Stimulated activated CD8-positive, alpha-beta memory T cell treated with anti-CD3 and anti-CD28 coated beads, Interleukin-4, amount 100 ng/mL, for 24 hours (primary cell): ENCODE results near the gene NR6A1.
"Not testable (repeated sequence)": the region's sequence is repeated elsewhere in the genome, so short reads cannot be mapped to it uniquely, and the experiment has no call there.

Experiments
- DNase-seq: peaks from one replicate; pipeline ENCODE4 v3.0.0-alpha.2; 2020; ENCODE audit warnings: low read depth

Gene NR6A1

DNA sequence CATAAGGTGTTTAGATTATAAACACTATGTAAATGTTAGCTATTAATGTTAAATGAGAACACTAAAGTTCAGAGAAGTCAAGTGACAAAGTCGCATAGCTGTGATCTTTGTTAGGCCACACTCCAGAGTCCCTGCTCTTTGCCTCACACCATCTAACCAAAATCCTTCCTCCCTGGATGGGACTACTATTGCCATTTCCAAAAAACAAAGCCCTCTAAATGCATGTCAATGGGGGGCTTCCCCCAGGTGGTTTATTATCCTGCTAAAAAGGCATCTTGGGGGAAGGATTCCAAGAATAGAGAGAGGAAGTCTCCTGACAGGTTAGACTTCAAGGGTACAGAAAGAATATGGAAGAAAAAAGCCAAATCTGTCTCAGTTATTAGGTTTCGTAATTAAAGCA is 10.4 kb downstream of the NR6A1 start:
- DNase-seq: no peak

DNA sequence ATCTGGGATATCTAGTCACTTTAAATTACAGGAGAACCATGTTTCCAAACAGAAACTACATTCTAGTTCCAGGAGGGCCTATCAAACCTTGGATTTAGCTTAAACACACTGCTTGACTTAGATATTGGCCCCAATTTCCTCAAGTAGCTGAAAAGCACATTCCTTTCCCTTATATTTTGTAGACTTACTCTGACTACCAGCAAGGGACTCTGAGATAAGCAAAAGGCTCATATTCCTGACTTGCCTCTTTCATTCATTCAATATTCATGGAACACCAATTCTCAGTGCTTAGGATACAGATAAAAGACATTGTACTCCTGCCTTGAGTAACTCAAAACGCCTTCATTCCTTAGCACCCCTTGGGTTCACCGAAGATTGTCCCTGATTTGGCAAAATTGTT is 11.8 kb downstream of the NR6A1 start:
- DNase-seq: no peak

DNA sequence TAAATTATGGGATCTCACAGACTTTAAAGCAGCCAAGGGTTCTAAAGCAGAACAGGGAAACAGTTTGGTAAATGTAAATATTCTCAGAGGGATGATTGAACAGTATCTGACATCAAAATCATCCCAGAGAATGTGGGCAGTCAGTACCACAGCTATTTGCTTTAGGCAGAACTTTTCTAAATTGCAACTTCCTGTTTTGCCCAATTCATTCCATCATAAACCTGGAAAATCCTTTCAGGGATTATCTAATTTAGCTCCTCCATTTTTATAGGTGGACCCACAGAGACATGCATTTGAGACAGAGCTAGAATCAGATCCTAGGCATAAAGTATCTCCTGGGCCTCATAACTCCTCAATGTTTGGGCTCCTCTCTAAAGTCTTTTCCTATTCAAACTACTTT is 12.4 kb downstream of the NR6A1 start:
- no peak for DNase-seq

DNA sequence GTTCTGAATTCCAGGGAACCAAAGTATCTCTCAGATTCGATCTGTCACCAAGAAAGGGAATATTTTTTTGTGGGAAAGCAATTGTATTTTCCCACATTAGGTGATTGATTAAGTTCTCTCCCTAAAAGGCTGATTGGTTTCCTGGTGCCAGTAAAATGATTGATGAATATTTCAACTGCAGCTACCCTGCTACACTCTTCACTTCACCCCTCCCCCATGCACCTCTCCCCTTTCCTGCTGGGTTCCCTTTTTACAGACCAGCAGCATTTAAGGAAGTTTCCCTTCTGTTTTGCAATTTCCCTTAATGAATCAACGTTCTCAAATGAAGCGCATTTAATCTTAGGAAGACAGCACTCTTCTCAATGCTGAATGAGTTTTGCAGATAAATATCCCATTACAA is 13.1 kb downstream of the NR6A1 start:
- no peak for DNase-seq

DNA sequence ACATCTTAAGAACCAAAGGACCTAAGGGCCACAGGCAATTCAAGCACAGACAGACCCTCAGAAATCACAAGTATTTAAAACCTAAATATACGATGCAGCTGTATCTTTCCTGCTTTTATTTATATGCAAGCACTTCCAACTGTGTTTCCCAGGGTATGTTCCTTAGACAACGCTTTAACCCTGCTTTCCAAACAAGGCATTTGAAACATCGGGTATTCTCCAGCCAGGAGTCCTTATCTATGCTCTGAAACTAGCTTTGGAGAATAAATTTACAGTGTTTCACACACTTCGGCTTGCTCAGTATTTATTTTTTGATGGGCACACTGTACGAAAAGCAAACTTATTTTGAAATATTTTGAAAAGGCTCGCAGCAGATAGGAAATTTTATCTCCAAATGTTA is 13.5 kb downstream of the NR6A1 start:
- DNase-seq: no peak

DNA sequence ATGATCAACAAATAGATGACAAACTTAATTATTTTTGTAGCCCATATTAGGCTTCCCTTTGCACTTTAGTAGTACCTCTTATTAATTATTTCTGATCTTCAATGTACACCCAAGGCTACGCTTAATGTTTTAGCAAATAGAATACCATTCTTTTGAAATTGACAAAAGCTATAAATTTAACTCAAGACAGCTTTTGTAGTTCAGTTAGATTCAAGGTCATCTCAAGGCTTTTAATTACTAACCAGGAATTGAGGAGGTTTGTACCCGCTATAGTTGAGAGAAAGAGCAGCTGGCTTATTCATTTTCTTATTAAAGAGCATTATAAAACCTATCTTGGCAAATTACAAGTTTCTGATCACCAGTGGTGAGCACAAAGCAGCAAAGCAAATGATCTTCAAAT is 15.1 kb downstream of the NR6A1 start:
- no peak for DNase-seq

DNA sequence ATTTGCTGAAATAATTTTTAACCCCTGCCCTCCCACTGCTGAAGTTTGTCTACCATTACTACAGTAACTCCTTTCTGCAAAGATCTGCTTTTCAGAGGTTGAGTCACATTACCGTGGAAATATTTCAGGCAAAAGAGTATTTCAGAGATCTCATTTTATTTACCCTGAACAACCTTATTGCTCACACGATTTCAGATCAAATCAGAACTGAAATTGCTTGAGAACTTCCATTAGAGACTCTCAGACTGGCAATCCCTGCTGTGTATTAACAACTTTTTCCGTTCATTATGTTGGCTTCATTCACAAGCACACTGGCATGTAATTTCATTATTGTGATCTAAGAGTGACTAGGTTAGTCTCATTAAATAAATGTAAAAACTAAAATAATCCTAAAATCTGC is 16.1 kb downstream of the NR6A1 start:
- DNase-seq: no peak

DNA sequence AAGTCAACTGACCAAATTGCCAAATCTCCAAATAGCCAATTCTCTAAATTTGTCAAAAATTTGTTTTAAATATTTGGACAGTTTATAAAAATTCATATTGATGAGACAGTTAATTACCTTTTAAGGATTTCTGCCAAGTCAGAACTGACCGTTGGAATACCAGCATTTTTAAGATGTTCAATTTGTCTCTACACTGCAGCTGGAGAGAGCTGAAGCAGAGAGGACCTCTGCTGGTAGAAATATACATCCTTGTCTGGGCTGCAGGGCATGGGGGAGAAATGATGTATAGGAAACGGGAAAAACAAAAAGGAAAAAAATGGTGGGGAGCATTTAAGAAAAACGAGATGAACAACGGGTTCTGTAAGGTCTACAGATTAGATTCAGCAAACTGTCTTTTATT is 16.8 kb downstream of the NR6A1 start:
- no peak for DNase-seq

DNA sequence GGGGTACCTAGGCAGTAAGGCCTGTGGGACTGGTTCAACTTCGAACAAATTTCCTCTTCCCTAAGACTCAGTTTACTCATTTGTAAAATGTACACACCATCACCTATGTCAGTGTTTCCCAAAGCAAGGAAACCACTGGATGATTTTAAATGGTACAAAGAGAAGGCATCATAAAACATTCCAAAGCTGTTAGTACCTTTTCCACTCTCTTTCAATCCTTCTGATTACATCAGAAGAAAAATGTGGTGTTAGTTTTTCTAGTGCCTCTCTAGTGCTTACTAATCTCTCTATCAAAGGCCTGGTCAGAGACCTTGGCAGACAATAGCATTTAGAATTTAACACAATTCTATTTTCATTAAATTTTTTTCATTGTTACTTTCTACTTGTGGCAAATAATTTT is 18.1 kb downstream of the NR6A1 start:
- no peak for DNase-seq

DNA sequence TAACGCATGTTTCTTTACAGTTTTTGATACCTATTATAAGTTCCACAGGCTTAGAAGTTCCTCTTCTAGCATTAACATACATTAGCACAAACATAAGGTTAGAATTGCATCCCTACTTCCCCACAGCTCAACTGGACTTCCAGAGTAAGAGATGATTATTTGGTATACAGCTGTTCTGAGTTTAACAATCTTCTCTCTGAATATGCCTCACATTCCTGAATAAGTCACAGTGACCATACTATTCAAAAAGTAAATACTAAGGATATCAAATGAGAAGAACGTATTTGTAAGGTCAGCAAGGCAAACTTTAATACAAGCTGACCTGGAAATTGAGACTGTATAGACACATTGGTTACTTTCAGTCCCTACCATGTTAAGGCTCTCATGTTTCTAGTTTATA is 21.3 kb downstream of the NR6A1 start:
- no peak for DNase-seq

DNA sequence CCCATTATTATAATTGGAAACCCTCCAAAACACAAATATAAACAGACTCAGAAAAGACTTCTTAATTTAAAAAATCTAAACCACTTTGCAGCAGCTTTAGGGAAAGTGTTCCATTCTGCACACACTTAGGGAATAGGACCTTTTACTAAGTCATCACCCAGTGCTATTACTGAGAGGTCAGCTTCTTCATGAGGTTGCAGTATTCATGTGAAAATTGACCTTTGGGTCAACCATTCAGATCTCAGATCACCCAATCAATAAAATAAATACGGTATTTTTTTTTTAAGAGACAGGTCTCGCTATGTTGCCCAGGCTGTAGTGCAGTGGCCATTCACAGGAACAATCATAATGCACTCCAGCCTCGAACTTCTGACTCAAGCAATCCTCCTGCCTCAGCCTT is 21.8 kb downstream of the NR6A1 start:
- no peak for DNase-seq

DNA sequence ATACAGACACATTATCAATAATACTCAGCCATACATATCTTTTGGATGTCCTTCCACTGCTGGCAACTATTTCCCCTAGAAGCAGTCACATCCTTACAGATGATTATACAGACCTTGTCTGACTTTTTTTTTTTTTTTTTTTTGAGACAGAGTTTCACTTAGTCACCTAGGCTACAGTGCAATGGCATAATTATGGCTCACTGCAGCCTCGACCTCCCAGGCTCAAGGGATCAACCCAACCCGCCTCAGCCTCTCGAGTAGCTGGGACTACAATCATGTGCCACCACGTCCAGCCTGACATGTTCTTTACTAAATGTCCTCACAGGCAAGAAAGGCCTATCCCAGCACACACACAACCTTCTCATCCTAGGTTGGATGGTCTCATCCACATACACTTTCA is 24.0 kb downstream of the NR6A1 start:
- DNase-seq: no peak

DNA sequence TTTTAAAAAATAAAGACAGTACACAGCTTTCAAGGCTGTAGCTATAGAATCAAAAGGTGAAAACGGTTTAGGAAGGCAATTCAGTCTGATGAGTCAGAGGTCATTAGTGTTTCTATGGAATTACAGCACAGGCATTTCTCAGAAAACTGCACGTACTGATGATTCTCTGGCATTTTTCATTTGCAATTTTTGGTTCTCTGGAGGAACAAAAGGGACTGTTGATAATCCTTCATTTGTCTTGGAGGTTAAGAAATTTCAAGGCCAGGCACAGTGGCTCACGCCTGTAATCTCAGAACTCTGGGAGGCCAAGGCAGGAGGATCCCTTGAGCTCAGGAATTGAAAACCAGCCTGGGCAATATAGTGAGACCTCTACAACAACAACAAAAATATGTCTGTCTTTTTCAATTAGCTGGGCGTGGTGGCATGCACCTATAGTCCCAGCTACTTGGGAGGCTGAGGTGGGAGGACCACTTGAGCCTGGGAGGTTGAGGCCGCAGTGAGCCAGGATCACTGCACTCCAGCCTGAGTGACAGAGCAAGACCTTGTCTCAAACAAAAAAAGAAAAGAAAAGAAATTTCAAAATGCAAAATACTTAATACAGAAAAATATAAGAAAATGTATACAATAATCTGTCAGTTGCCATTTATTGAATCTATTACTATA is 27.3 kb downstream of the NR6A1 start:
- no peak for DNase-seq

DNA sequence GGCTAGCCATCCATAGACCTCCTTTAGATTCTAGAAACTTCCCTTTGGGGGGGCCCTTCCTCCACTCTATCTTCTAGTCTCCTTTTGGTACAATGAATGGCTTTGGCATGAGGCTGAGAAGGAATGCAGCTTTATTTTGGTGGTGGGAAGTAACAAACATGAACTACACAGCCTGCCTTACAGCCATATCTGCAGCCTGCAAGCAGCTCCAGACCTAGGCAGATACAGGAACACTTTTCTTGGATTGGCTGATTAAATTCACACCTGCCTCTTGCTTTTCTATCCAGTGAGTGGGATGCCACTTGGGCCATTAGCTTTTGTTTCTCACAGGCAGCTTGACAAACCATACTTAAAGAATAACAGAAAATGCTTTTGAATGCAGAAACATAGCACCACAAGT is 28.2 kb downstream of the NR6A1 start:
- DNase-seq: no peak

DNA sequence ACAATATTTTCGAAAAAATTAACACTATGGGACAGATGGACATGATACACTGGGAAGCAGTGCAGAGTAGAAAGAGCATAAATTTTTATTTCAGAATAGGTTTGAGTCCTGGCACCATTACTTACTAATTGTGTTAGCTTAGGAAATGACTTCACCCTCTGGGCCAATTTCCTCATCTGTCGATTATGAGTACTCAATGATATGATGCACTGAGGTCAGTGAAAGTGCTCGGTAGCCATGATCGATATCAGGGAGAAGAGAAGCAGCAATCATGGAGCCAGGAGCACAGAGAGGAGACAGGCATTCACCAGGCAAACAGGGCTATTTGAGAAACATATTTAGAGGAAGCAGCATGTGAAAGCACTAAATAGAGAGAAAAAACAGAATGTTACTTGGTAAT is 29.4 kb downstream of the NR6A1 start:
- DNase-seq: no peak

DNA sequence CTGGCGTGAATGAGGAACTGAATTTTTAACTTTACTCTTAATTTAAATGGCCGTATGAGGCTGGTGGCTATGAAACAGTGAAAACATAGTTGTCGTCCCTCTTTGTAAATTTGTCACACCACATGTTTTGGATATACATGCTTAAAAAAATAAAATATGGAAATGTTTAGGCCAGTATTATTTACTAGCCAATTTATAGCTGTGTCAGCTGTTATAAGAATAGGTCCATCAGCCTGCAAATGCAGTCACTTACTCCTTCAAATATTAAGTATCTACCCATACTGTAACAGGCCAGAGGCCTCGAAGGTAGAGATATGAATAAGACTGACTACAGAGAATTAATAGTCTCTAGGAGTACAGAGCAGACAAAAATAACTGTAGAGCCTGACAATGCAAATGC is 30.0 kb downstream of the NR6A1 start:
- no peak for DNase-seq

DNA sequence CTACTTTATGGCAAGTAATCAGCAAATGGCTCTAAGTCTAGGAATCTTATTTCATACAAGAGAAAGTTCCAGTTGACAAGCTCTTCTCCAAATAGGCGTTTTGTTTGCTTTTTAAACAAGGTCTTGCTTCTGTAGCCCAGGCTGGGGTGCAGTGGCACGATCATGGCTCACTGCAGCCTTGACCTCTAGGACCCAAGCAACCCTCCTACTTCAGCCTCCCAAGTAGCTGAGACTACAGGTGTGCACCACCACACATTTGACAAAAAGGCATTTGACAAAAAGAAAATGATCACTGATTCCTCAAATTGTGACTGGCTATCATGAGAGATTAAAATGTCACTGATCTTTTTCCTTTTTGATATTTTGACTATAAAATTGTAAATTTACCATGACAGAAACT is 31.8 kb downstream of the NR6A1 start:
- no peak for DNase-seq

DNA sequence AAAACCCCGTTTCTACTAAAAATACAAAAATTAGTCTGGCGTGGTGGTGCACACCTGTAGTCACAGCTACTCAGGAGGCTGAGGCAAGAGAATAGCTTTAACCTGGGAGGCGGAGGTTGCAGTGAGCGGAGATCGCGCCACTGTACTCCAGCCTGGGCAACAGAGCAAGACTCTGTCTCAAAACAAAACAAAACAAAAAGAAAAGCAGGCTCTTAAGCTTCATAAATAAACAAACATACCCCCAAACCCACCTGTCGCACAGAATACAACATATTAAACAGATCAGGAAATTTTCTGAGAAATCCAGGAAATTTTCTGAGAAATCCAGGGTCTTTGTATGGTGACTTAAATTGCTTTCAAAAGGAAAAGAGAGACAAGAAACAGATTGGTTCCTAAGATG is 33.0 kb downstream of the NR6A1 start:
- not testable (repeated sequence) for DNase-seq

DNA sequence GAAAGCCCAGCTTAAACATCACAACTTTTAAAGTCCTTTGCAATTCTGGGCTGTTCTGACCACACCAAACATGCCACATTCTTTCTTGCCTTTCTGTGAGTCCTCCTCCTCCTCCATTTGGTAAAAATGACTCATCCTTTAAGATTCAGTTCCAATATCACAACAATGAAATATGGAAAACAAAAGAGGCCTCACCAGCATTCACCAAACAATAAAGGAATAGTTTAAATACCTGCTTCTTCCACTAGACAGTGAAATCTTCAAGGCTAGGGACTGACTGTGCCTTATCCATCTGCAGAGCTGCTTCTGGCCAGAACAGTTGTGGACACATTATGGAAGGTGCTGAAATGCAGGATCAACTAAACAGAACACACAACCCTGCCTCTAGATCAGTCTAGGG is 36.0 kb downstream of the NR6A1 start:
- DNase-seq: no peak

DNA sequence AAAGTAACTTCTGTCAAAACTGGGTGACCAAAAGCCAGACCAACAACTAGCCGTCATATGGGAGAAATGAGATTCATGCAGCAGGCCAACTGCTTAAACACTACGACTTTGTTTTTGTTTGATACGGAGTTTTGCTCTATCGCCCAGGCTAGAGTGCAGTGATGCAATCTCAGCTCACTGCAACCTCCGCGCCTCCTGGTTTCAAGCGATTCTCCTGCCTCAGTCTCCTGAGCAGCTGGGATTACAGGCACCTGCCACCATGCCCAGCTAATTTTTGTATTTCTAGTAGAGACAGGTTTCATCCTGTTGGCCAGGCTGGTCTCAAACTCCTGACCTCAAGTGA is 36.4 kb downstream of the NR6A1 start:
- DNase-seq: not testable (repeated sequence)

DNA sequence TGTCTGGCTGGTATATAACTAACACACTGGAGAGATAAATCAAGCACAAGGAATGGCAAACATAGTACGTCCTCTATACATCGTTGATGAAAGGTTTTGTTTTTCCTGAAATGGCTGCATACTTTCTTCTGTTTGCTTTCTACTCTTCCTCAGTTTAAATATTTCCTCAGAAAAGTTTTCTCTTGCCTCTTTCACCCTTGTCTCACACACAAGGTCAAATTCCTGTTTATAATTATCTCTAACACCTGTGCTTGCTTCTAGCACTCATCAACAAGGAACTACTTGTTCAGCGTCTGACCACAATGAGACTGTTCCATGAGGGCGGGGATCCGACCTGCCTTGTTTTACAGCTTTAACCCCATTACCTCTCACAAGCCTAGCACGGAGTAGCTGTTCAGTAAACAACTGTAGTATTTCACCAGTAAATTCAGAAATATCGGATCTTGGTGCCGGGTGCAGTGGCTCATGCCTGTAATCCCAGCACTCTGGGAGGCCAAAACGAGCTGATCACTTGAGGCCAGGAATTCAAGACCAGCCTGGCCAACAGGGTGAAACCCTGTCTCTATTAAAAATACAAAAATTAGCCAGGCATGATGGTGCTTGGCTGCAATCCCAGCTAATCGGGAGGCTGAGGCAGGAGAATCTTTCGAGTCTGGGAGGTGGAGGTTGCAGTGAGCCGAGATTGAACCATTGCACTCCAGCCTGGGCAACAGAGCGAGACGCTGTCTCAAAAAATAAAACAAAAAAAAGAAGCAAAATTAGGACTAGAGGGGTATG is 37.0 kb downstream of the NR6A1 start:
- no peak for DNase-seq

DNA sequence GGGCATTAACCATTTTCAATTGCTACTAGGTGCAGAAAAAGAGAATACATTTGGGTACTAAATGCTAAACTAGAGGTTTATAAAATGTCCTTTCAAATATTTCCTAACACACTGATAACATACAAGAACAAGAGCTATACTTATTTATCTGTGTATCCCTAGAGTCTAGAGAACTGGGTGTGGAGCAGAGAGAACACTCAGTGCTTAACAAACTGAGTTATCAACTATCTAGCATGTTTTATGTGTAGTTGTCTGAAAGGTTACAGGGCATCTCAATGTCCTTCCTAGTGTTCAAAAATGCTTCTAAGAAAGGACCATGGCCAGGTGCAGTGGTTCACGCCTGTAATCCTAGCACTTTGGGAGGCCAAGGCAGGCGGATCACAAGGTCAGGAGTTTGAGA is 40.3 kb downstream of the NR6A1 start:
- DNase-seq: no peak

DNA sequence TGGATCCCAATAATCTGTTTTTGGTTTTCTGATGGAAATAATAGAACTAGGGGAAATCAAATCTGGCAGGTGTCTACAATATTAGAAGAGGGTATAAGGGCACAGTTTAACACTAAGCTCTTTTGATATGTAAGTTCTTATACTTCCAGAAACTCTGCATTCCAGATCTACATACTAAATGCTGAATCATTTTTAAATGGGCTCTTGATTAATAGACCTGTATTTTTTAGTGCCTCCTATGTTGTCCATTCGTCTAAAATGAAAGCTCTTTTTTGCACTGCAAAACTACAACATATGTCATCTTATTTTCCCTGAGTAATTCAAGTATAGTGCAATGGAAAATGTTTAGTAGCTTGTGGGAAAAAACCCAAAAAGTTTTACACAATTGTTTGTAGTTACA is 44.2 kb downstream of the NR6A1 start:
- no peak for DNase-seq

DNA sequence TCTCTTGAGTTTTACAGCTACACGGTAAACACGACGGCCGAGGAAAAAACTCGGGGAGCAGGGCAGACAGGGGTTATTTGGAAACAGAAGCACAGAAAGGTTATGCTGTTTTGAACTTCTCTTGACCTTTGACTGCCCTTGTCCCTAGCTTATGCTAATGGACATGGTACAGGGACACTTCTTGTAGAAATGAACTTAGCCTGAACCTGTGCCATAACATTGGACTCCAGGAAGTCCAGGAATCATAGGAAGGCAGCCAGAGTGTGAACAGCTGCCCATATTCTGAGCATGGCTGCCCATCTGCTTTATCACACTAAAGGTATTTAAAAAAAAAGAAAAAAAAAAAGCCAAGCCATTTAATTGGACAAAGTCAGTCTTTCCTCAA is 46.1 kb downstream of the NR6A1 start:
- no peak for DNase-seq
